Measurements from ENCODE around the gene LMNTD2. TPM values are rescaled to one million over a fixed set of nuclear protein-coding genes. Genes with fewer than 3 reads are reported as not detected.
"Not testable (repeated sequence)": the region's sequence is repeated elsewhere in the genome, so short reads cannot be mapped to it uniquely, and the experiment has no call there.

Gene LMNTD2
- total and polyA plus RNA-seq, 2 experiments from 2014 or later: 0.22 to 0.36 TPM

DNA sequence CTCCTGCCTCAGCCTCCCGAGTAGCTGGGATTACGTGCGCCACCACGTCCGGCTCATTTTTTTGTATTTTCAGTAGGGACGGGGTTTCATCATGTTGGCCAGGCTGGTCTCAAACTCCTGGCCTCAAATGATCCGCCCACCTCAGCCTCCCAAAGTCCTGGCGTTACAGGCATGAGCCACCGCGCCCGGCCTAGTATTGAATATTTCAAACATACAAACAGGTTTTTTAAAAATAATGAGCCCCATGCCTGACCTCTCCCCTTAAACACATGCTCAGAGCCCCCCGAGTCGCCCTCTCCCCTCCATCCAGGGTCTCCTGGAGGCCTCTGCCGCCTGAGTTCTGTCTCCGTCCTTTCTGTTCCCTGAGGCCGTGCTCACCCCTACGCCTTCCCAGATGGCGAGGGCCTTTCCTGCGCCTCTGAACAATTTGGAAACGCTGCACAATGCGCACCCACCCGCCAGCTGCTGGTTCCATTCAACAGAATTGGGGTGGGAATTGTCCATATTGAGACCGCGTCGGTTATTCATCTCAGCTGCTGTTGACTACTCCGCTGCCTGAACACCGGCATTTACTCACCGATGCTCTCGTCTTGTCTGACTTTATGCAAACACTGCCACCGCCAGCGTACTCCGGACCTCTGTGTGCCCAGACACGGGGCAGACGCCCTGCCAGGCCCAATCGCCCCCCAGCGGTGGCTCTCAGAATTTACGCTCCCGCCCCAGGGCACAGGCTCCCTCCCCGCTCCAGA, 39.9 kb downstream of the LMNTD2 start:
- no peaks in the 10 kb centered on the region for H4K20me1 ChIP-seq (ENCODE audit: insufficient read depth)
- no peaks in the 10 kb centered on the region for H3F3A ChIP-seq (ENCODE audit: insufficient read depth)
- 0 out of 2 replicates have a peak, but pooled peaks cover 6% of the 10 kb centered on the region for H3K79me2 ChIP-seq (ENCODE audit: insufficient read depth)
- DNase-seq: no peak
- no peak overlapping the region for H3K4me3 ChIP-seq
- 85 to 86% methylated on average over 39 of the region's 39 CpGs for WGBS, 2 experiments (ENCODE audit: low coverage in 1 of 2, low lambda C conversion rate in 2 of 2, missing lambda C conversion rate in 2 of 2)
- H3K9me2 ChIP-seq (ENCODE audit: insufficient read depth): no peaks in the 10 kb centered on the region
- H2AFZ ChIP-seq: no peak overlapping the region
- no peaks in the 10 kb centered on the region for H3K9me3 ChIP-seq (ENCODE audit: low read depth)
- no peaks in the 10 kb centered on the region for H3K27me3 ChIP-seq (replicated peaks; ENCODE audit: insufficient read depth)
- H3K4me2 ChIP-seq (ENCODE audit: unreplicated experiment): no peak overlapping the region
- H3K36me3 ChIP-seq (ENCODE audit: low read depth): no peaks in the 10 kb centered on the region
- TF ChIP-seq EZH2 (IDR thresholded peaks at IDR 0.05; ENCODE audit: insufficient read depth, poor library complexity, severe bottlenecking) (no peak), EZH2phosphoT487 (IDR thresholded peaks at IDR 0.05; ENCODE audit: insufficient read depth, low read depth) (no peak)
- peaks cover 9% of the 10 kb centered on the region; the same call in 1 of the 2 replicates for H3K4me1 ChIP-seq (ENCODE audit: insufficient read depth)
- H3K27ac ChIP-seq: no peak overlapping the region
- no peak overlapping the region for H3K9ac ChIP-seq
- in situ Hi-C loops (cut with MboI): no loop called here

DNA sequence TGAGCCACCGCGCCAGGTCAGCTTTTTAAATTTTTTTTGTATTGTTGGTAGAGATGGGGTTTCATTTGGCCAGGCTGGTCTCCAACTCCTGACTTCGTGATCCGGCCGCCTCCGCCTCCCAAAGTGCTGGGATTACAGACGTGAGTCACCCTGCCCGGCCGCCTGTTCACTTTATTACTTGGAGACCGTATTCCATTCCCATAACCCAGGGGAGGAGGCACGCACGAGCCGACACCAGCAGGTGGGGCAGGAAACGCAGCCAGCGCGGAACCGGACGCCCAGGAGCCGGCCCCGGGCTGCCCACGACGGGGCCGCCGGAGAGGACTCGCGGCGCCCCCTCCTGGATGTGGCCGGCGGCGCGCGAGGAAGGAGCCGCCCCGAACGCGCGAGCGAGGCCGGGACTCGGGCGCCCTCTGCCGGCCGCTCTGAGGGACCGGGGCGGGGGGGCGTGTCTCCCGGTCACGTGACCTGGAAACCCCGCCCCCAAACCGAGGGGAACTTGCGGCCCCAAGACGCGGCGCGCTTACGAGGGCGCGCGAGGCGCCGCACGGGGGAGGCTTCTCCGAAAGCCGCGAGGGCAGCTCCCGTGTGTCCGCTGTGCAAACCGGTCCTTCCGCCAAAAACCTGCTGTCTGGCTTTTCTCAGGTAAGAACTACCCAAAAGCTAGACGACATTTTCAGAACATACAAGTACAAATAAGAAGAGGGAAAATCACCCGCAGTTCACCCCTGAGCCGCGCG, 41.9 kb downstream of the LMNTD2 start:
- 2% methylated on average over 55 of the region's 74 CpGs for WGBS, 2 experiments (ENCODE audit: low coverage in 1 of 2, low lambda C conversion rate in 2 of 2, missing lambda C conversion rate in 2 of 2)
- peak overlapping the region; percentile 62 for H3K4me3 ChIP-seq

DNA sequence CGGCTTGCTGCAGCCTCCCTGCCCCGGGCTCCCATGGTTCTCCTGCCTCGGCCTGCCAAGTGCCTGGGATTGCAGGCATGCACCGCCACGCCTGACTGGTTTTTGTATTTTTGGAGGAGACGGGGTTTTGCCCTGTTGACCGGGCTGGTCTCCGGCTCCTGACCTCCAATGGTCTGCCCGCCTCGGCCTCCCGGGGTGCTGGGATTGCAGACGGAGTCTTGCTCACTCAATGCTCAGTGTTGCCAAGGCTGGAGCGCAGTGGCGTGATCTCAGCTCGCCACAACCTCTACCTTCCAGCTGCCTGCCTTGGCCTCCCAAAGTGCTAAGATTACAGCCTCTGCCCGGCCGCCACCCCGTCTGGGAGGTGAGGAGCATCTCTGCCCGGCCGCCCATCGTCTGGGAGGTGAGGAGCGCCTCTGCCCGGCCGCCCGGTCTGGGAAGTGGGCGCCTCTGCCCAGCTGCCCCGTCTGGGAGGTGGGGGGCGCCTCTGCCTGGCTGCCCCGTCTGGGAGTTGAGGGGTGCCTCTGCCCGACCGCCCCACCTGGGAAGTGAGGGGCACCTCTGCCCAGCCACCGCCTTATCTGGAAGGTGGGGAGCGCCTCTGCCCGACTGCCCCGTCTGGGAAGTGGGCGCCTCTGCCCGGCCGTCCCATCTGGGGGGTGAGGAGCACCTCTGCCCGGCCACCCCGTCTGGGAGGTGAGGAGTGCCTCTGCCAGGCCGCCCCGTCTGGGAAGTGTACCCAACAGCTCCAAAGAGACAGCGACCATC, 43.4 kb downstream of the LMNTD2 start:
- Histone ChIP-seq H3K9ac (peak overlapping the region; percentile 70; the same call in 1 of the 2 replicates), H3K27ac (peak overlapping the region; percentile 87), H3K79me2 (ENCODE audit: insufficient read depth) (peaks cover 16% of the 10 kb centered on the region; the same call in 1 of the 2 replicates)
- H3K9me2 ChIP-seq (ENCODE audit: insufficient read depth); H3F3A ChIP-seq (ENCODE audit: insufficient read depth); in situ Hi-C loops (cut with MboI); H3K36me3 ChIP-seq (ENCODE audit: low read depth); H4K20me1 ChIP-seq (ENCODE audit: insufficient read depth); H3K4me1 ChIP-seq (ENCODE audit: insufficient read depth); H3K9me3 ChIP-seq (ENCODE audit: low read depth); H3K4me3 ChIP-seq; H2AFZ ChIP-seq; H3K4me2 ChIP-seq (ENCODE audit: unreplicated experiment); DNase-seq; H3K27me3 ChIP-seq (replicated peaks; ENCODE audit: insufficient read depth): not testable (repeated sequence)
- WGBS, 2 experiments (ENCODE audit: low coverage in 1 of 2, low lambda C conversion rate in 2 of 2, missing lambda C conversion rate in 2 of 2): 92% methylated on average over 29 to 43 of the region's 43 CpGs

More for the DNA sequence above, 41.9 kb downstream of the LMNTD2 start:
- no peaks in the 10 kb centered on the region for H3K27me3 ChIP-seq (replicated peaks; ENCODE audit: insufficient read depth)
- peak; percentile 99 for DNase-seq
- no peaks in the 10 kb centered on the region for H3K9me3 ChIP-seq (ENCODE audit: low read depth)
- no peaks in the 10 kb centered on the region for H4K20me1 ChIP-seq (ENCODE audit: insufficient read depth)
- peak overlapping the region; percentile 70 for H3K9ac ChIP-seq
- H3K4me1 ChIP-seq (ENCODE audit: insufficient read depth): peaks cover 9% of the 10 kb centered on the region; the same call in 1 of the 2 replicates
- H3K4me2 ChIP-seq (ENCODE audit: unreplicated experiment): peak overlapping the region; percentile 60
- in situ Hi-C loops (cut with MboI): no loop called here
- H3K36me3 ChIP-seq (ENCODE audit: low read depth): no peaks in the 10 kb centered on the region
- no peak for TF ChIP-seq EZH2phosphoT487 (IDR thresholded peaks at IDR 0.05; ENCODE audit: insufficient read depth, low read depth)
- no peak for TF ChIP-seq EZH2 (IDR thresholded peaks at IDR 0.05; ENCODE audit: insufficient read depth, poor library complexity, severe bottlenecking)
- H3F3A ChIP-seq (ENCODE audit: insufficient read depth): no peaks in the 10 kb centered on the region
- peak overlapping the region; percentile 69 for H2AFZ ChIP-seq
- peaks cover 16% of the 10 kb centered on the region; the same call in 1 of the 2 replicates for H3K79me2 ChIP-seq (ENCODE audit: insufficient read depth)
- no peaks in the 10 kb centered on the region for H3K9me2 ChIP-seq (ENCODE audit: insufficient read depth)
- peak overlapping the region; percentile 87 for H3K27ac ChIP-seq

DNA sequence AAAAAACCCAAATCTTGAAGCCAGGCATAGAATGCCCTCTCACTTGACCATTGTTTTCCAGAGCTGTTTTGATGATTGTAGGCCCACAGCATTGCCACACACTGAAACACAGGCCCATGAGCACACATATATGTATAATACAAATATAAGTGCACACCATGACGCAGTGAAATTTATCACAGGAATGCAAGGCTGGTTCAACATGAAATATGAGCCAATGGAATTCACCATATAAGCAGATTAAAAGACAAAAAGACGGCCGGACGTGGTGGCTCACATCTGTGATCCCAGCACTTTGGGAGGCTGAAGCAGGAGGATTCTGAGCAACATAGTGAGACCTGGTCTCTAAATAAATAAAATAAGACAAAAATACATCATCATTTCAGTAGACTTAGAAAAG, 44.1 kb downstream of the LMNTD2 start:
- no peak for DNase-seq
- in situ Hi-C loops (cut with MboI): no loop called here
- Histone ChIP-seq H3K9ac (no peak overlapping the region), H3K27ac (no peak overlapping the region), H3K4me2 (ENCODE audit: unreplicated experiment) (no peak overlapping the region), H3K27me3 (replicated peaks; ENCODE audit: insufficient read depth) (no peaks in the 10 kb centered on the region), H3F3A (ENCODE audit: insufficient read depth) (no peaks in the 10 kb centered on the region), H3K4me3 (no peak overlapping the region), H3K79me2 (ENCODE audit: insufficient read depth) (peaks cover 16% of the 10 kb centered on the region; the same call in 1 of the 2 replicates), H3K9me3 (ENCODE audit: low read depth) (no peaks in the 10 kb centered on the region), H3K36me3 (ENCODE audit: low read depth) (peaks cover 3% of the 10 kb centered on the region; the same call in 1 of the 2 replicates), H2AFZ (no peak overlapping the region), H3K9me2 (ENCODE audit: insufficient read depth) (no peaks in the 10 kb centered on the region), H3K4me1 (ENCODE audit: insufficient read depth) (peaks cover 9% of the 10 kb centered on the region; the same call in 1 of the 2 replicates), H4K20me1 (ENCODE audit: insufficient read depth) (no peaks in the 10 kb centered on the region)
- TF ChIP-seq EZH2phosphoT487 (IDR thresholded peaks at IDR 0.05; ENCODE audit: insufficient read depth, low read depth) (no peak), EZH2 (IDR thresholded peaks at IDR 0.05; ENCODE audit: insufficient read depth, poor library complexity, severe bottlenecking) (no peak)
- WGBS, 2 experiments (ENCODE audit: low coverage in 1 of 2, low lambda C conversion rate in 2 of 2, missing lambda C conversion rate in 2 of 2): 96 to 99% methylated on average over 4 of the region's 4 CpGs

Data from GM23248 (cell line).